IPS DF 4.7 (cell line): Measurements from ENCODE around the gene NLK.
"Not testable (repeated sequence)": the region's sequence is repeated elsewhere in the genome, so short reads cannot be mapped to it uniquely, and the experiment has no call there.

Experiments used
- DNase-seq: peaks from one replicate; pipeline ENCODE4 v3.0.0-alpha.2; 2013; ENCODE audit warnings: low spot score; ENCODE audit errors: extremely low read depth

Gene NLK

DNA sequence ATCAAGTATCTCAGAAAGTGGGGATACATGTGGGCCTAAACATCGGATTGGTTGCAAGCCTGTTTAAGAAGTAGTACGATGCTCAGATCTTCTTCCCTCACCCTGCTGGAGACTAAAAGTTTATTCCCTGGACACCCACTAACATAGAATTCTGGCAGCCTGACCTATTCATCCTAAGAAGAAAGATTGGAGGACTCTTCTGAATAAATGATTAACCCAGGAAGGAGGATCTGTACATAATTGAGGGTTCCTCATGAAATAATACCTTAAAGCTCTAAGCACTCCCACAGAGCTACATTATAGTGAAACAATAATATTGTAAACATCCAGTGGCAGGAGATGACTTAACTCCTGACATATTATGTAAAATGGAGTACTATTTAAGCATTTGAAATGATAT, 111.7 kb downstream of the NLK start:
- DNase-seq = no peak

DNA sequence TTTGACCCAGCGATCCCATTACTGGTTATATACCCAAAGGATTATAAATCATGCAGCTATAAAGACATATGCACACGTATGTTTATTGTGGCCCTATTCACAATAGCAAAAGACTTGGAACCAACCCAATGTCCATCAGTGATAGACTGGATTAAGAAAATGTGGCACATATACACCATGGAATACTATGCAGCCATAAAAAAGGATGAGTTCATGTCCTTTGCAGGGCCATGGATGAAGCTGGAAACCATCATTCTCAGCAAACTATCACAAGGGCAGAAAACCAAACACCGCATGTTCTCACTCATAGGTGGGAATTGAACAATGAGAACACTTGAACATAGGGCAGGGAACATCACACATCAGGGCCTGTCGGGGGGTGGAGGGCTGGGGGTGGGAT, 112.9 kb downstream of the NLK start:
- DNase-seq = not testable (repeated sequence)

- DNase-seq = no peak
Observed at GRCh38 chr17:28159004-28159403, 116.5 kb downstream of the NLK start.

DNA sequence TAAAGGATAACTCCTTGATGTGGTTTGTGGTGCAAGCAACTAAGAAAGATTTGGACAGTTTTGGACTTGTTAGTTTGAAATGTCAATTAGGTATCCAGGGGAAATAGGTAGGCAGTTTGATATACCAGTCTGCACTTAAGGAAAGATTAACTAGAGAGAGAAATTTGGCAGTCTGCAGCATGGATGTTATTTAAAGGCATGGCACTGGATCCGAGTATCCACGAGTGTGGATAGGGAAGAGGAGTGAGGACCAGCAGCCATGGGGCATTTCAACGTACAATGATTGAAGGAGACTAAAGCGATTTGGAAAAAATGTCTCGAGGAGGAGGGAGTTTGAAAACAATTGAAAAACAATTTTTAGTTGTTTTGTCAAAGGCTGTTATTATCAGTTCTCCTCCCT, 117.4 kb downstream of the NLK start:
- no peak for DNase-seq

GRCh38 chr17:28160610-28161009, 118.1 kb downstream of the NLK start:
- DNase-seq = no peak

DNA sequence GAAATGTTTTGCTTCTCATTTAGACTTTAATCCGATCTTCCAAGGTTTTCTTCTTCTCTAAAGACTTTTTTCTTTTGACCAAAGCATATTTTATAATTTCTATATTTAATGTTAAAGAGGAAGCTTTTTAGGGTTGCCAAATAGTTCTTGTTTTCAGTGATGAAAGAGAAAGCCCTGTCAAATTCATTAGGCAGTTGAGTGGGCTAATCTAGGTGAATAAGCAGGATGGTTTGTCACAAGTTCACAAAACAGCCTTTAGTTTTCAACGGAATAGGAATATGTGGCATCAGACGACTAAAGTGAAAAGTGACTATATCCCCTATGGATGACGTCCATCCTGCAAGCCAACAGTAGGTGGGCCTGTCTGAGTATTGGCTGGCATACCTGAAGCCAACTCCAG, 118.8 kb downstream of the NLK start:
- DNase-seq = no peak

DNA sequence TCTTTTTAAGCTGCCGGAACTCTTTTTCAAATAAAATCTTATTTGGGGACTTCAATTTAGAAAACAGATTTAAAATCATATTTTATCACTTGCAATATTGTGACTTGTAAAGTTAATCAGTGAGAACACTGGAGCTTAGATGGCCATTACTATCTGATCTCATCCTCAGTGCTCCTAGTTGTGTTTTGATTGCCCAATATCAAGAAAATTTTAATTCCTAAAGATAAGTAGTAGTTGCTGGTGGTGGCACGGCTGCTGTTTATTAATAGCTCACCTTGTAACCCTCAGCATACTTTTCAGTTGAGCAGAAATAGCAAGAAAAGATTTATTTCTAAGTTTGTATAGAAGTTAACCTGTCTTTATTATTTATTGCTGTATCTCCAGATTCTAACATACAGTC, 124.0 kb downstream of the NLK start:
- DNase-seq = no peak

- no peak for DNase-seq
Observed at GRCh38 chr17:28169621-28170349, 127.3 kb downstream of the NLK start.

- DNase-seq = no peak
Observed at GRCh38 chr17:28170771-28171170, 128.3 kb downstream of the NLK start.

- DNase-seq = no peak
Observed at GRCh38 chr17:28173031-28173561, 130.6 kb downstream of the NLK start.

DNA sequence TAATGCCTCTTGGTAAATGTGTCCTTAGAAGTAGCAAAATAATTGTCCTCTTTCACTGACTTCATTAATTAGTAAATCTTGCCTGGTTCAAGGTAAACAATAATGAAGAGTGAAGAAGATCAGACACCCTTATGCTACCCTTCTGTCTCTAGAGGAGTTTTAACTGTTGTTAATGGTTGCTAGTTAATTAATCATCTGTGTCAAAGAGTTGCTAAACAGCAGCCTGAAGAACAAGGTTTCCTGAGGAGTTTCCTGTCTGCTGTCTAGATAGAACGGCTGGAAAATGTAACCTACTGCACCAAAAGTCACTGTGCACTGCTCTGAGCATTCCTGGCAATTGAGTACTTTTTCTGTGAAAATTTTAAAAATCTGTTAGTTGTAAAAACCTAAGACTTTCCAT, 131.3 kb downstream of the NLK start:
- DNase-seq = no peak

GRCh38 chr17:28174352-28175046, 132.0 kb downstream of the NLK start:
- DNase-seq = no peak

GRCh38 chr17:28177351-28177750, 134.9 kb downstream of the NLK start:
- DNase-seq = no peak

- DNase-seq = no peak
Observed at GRCh38 chr17:28178800-28179199, 136.3 kb downstream of the NLK start.

DNA sequence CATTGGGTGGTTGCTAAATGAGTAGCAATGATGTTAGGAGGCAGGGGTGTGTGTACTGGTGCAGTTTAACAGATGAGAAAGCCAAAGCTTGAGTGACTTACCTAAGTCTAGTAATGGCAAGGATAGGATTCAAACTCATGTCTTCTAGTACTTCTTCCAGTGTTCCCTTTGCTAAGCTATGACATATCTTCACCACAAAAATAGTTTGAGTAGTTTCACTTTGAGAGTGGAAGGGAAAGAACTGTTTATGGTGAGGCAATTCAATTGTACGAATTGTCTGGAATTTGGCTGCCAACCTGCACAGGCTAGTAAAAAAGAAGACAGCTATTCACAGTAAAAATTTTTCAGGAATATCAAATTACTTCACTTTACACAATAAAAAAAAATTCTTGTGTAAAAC, 138.0 kb downstream of the NLK start:
- DNase-seq = no peak

- DNase-seq = no peak
Observed at GRCh38 chr17:28181568-28181967, 139.1 kb downstream of the NLK start.

GRCh38 chr17:28182559-28182958, 140.1 kb downstream of the NLK start:
- no peak for DNase-seq

- DNase-seq = no peak
Observed at GRCh38 chr17:28185658-28186057, 143.2 kb downstream of the NLK start.

DNA sequence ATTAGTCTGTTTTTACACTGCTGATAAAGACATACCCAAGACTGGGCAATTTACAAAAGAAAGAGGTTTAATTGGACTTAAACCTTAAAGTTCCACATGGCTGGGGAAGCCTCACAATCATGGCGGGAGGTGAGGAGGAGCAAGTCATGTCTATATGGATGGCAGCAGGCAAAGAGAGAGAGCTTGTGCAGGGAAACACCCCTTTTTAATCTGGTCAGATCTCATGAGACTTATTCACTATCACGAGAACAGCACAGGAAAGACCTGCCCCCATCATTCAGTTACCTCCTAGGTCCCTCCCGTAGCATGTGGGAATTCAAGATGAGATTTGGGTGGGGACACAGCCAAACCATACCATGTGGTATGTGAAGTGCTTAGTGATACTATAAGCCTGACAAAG, 144.0 kb downstream of the NLK start:
- DNase-seq = not testable (repeated sequence)

DNA sequence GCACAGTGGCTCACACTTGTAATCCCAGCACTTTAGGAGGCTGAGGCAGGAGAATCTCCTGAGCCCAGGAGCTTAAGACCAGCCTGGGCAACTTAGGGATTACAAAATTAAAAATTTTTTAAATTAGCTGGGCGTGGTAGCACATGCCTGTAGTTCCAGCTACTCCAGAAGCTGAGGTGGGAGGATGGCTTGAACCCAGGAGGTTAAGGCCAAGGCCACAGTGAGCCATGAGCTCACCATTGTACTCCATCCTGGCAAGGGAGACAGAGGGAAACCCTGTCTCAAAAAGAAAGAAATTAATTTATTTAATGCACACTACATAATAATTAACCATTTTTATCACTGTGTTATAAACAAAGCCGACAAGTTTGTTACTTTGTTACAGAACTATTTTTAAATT, 145.5 kb downstream of the NLK start:
- no peak for DNase-seq

DNA sequence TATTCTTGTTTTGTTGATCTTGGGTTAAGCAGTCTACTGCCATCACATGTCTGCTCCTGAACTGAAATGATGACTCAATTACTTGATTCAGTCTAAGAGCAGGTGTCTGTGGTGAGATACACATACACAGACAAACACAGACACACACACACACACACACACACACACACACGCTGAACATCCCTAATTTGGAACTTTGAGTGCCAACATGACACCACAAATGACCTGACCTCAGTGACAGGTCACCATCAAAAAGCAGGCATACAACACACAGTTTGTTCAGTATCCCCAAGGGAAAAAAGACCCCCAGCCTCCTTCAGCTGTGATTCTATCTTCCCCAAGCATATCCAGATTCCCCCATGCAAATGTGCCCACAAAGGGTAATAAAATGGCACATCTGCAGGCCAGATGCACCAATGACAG, 146.4 kb downstream of the NLK start:
- DNase-seq = no peak

DNA sequence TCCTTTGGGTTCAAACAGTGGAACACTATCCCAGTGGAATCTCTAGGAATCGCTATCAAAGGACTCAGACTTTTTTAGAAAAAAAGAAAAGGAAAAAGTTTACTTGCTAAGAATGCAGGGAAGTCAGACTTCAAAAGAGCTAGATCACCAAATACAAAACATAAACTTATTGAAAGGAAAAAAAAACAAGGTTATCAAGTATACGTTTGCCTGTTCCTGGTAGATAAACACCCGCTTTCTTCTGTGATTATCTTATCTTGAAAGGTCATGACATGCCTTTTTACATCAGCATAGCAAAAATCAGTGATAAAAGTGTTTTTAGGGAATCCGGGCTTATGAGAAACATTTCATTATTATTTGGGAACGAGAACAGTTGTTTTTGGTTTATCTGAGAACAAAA, 147.2 kb downstream of the NLK start:
- DNase-seq = no peak

DNA sequence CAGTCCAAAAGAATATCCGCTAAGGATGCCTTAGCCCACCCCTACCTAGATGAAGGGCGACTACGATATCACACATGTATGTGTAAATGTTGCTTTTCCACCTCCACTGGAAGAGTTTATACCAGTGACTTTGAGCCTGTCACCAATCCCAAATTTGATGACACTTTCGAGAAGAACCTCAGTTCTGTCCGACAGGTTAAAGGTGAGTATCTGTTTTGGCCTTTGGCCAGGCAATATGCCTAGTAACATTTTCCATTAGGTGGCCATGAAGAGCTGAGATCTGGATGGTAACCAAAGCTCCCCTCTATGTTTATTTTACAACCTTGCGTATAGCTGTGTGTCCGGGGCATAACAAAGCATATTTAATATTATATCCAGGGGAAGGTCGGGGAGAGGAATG, 148.5 kb downstream of the NLK start:
- DNase-seq = no peak
